Central memory CD4-positive, alpha-beta T cell (primary cell): ENCODE measurements around the gene INSC.

Experiments
- DNase-seq: peaks from one replicate; pipeline ENCODE4 v3.0.0; 2022

INSC gene

DNA sequence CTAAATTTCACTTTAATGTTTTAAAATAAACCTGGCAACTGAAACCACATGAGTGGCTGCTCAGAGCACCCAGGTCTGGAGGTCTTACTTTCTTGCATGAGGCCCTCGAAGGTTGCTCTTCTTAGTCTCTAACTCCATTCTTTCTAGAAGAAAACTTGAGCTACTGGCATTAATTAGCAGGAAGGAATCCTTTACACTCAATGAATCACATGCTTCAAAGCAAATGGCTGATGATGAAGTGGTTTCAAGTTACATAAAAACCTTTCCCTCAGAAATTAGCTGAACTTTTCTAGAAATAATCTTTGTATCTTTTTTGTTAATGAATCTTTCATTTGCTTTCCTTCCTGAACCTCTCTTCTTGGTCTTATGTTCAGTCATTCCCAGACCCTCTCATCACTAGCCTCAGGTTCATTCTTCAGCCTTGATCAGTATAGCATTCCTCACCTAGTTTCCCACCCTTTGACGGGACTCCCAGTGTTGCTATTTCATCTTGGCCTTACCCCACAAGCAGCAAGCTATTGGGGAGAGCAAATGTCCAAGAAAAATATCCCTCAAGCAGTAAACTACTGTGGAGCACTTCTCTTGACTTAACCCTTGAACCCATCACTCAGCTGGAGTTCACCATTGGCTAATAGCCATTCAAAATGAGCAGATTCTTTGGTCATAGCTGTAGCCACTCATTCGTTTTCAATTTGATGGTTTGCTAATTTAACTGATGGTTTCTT is 75.1 kb downstream of the INSC start:
- DNase-seq, result no peak

DNA sequence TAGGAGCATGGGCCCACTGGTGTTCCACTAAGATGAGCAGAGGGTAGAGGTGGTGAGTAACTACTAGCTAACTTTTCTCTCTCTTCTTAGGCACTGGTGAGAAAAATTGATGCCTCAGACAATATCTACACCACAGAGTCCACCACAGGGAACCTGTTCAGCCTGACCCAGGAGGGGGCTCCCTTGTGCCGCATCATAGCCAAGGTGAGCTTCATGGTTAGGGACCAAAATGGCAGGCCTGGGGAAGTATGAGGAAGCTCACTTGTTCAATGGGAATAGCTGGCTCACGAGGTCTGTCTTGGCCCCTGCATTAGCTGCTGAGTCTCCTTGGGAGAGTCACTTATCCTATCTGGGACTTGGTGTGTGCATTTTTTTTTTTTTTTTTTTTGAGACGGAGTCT is 75.9 kb downstream of the INSC start:
- no peak for DNase-seq

DNA sequence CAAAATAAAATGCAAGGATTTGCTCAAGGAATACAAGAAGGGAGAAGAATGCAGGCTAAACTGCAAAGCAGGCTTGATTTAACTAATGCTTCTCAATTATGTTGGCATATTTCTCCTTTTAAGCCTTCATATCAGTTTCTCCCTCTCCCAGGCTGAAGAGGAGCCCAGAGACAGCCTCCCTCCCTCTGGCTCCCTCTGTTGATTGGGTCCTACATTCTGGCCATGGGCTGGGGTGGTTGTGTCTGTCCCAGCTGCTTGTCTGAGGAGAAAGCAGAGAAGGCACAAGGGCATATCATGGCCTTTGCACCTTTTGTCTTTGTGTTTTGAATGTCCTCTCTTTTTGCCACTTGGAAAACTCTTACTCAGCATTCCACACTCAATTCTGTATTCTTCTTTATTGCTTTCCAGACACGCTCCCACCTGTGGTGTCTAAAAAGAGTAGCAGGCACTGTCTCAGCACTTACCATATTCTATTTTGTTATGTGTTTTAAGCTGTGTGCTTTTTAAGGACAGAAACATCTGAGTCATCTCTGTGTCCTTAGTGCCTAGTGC is 77.4 kb downstream of the INSC start:
- no peak for DNase-seq

GRCh38 chr11:15194671-15195415 is 80.1 kb downstream of the INSC start:
- DNase-seq, result no peak

GRCh38 chr11:15195454-15196200 is 80.9 kb downstream of the INSC start:
- DNase-seq, result no peak

GRCh38 chr11:15196704-15197103 is 82.0 kb downstream of the INSC start:
- no peak for DNase-seq

- DNase-seq, result no peak
Measured at GRCh38 chr11:15197696-15198095, 83.0 kb downstream of the INSC start.

- DNase-seq, result no peak
Measured at GRCh38 chr11:15198284-15198683, 83.6 kb downstream of the INSC start.

GRCh38 chr11:15199693-15200092 is 85.0 kb downstream of the INSC start:
- DNase-seq, result no peak

- no peak for DNase-seq
Measured at GRCh38 chr11:15200696-15201095, 86.0 kb downstream of the INSC start.

DNA sequence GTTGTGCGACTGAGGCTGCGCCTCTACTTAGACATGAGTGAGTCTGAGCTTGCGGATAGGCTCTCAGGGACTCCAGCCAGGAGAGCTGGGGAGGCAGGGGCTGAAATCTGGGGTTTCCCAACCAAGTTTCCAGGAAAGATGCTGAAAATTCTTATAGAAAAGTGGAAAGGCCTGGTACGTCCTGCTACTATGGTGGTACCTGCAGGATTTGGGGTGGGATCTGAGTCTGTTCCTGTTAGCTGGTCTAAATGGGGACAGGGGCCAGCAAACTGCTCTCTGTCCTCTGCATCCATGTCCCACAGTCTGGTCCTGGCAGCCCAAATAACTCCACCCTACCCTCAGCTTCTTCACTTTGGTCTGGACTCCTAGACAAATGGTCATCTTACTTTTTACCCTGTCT is 86.9 kb downstream of the INSC start:
- DNase-seq, result no peak

GRCh38 chr11:15202626-15203025 is 87.9 kb downstream of the INSC start:
- DNase-seq, result no peak

- no peak for DNase-seq
Measured at GRCh38 chr11:15204711-15205110, 90.0 kb downstream of the INSC start.

- no peak for DNase-seq
Measured at GRCh38 chr11:15206791-15207190, 92.1 kb downstream of the INSC start.

DNA sequence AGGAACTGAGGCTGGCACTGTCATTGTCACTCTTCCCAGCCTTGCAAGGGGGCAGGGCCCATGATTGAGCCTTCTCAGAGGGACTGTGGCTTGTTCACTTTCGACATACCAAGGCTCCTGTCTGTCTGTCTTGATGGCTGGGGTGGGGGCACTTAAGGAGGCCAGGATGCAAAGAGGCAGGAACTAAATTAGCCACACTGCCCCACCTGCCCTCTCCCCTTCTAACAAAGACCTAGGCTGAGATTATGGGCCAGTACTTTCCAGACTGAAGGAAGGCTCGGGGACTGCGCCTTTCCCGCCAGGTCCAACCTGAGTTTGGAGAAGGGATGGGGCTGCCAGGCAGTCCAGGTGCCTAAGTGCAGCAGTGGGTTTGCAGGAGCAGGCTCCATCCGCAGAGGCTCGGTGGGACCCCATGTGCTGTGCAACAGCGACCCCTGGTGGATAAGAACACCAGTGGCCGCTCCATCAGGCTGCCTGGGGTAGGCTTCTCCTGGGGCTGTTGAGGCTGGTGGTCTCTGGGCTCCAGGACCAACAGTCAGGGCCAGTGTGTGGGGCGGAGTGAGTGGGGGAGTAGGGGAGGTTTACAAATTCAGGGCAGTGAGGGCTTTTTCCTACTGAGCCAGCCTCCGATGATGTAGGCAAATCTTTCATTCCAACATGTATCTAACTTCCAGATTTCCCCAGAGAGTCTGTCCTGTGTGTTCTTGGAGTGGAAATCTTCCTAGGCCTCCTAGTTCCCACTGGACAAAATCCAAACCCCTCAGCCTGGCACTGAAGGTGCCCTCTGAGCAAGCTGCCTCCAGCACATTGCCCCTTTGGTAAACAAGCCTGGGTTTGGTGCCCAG is 93.9 kb downstream of the INSC start:
- peak; percentile 54 for DNase-seq

DNA sequence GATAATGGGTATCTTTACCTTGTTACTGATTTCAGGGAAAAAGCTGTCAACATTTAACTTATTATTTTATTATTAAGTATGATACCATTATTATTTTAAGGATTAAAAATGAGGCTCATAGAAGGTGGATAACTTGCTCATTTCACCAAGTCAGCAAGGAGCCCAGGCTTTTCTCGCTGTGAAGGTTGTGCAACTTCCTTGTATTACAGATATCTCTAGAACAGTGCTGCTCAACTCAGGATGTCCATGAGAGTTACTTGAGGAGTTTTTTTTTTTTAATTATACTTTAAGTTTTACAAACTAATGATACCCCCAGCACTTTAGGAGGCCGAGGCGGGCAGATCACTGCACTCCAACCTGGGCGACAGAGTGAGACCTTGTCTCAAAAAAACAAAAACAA is 98.2 kb downstream of the INSC start:
- DNase-seq, result no peak

DNA sequence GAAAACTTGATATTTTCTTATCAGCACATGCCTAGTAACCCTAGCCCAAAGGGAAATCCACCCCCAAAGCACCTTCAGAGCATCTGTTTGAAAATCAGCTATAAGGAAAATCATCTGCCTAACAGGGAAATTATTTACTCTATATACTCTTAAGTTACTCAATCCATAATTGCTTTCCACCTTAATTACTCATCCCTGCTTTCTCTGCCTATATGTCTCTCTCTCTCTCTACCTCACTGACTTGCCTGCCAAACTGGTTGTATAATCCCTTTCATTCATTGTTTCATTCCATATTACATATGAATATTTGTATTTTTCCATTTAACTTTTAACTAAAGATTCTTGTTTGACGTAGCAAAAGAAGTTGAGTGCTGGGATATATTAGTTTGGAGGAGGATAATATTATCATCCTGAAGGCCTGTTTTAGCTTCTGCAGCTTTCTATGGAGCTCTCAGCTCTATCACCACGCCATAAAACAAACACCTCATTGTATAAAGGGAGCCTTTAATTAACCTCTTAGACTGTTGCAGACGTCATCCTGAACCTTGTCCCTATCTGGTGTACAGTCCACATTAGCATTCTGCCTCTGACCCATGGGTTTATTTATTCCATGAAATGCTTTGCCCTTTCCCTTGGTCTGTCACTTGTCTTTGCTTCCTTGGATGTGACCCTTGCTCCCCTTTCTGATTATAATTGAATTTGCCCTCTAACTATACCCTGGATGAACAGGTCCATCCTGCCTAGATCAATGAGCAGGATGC is 98.9 kb downstream of the INSC start:
- no peak for DNase-seq

DNA sequence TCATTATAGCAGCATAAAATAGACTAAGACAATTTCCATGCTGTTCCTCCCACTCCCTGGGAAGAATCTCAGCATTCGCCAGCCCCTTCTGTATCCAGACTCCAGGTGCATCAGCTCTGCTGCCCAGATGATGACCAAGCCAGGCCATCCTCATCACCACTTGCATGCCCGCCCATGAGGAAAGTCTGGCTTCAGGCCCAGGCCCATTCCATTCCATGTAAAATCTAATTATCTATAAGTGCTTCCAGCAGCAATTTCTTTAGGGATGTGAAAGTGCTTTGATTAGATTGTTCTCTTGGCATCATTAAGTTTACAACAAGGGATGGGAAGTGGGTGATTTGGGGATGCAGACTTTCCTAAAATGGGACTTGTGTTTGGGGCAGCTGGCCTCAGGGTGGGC is 100.3 kb downstream of the INSC start:
- DNase-seq, result no peak

GRCh38 chr11:15216678-15217077 is 102.0 kb downstream of the INSC start:
- DNase-seq, result no peak

- no peak for DNase-seq
Measured at GRCh38 chr11:15217416-15217815, 102.7 kb downstream of the INSC start.

- no peak for DNase-seq
Measured at GRCh38 chr11:15222777-15223176, 108.1 kb downstream of the INSC start.

DNA sequence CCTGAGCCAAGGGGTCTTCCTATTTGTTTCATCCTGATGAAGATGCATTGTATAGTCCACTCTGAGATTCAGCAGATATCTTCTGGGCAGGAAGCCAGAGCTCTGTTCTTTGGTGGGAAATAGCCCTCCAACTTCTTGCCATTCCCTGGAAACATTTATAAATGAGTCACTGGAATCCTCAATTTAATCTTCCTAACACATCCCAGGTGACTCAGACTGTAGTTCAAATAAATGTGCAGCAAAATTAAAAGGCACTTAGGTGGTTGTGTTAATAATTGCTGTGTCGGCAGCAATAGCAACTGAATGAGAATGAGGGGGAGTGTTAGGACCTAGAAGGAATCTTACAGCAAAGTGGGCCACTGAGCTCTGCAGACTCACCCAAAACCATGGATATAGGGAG is 108.6 kb downstream of the INSC start:
- no peak for DNase-seq
